Stimulated activated naive B cell treated with anti-CD40 and anti-IgM and Interleukin-4, amounts not matched to agents 10 μg/mL and 1 μg/mL and 100 μg/mL, for 72 hours (primary cell): ENCODE results near the gene SPECC1L.

Source experiments
- ATAC-seq, 2 donors: fragments of 150-1000 bp; cut with Tn5 transposase; replicated peaks; 2 replicates each; pipeline ENCODE4 v1.10.0; 2021; ENCODE audit warnings: moderate library complexity in 1 of 2
- DNase-seq: peaks from one replicate; pipeline ENCODE4 v3.0.0; 2021
- H3K27ac Mint-ChIP-seq: one replicate; pipeline ENCODE4 v1.8.0; 2022; ENCODE audit warnings: mild to moderate bottlenecking, mixed read lengths
- H3K27me3 Mint-ChIP-seq, 2 donors: one replicate each; pipeline ENCODE4 v1.8.0; 2022; ENCODE audit warnings: mixed read lengths in 2 of 2
- H3K36me3 Mint-ChIP-seq, 2 donors: one replicate each; pipeline ENCODE4 v1.8.0; 2022; ENCODE audit warnings: mixed read lengths in 2 of 2, mild to moderate bottlenecking in 1 of 2
- H3K4me1 Mint-ChIP-seq, 2 donors: one replicate each; pipeline ENCODE4 v1.8.0; 2022; ENCODE audit warnings: mixed read lengths in 2 of 2, mild to moderate bottlenecking in 1 of 2
- H3K4me3 Mint-ChIP-seq, 2 donors: one replicate each; pipeline ENCODE4 v1.8.0; 2022; ENCODE audit warnings: mild to moderate bottlenecking in 2 of 2, mixed read lengths in 2 of 2, moderate library complexity in 1 of 2
- H3K9me3 Mint-ChIP-seq, 2 donors: one replicate each; pipeline ENCODE4 v1.8.0; 2022; ENCODE audit warnings: mixed read lengths in 2 of 2, mild to moderate bottlenecking in 1 of 2

SPECC1L gene

GRCh38 chr22:24433001-24433827 is 162.6 kb downstream of the SPECC1L start:
- H3K27ac Mint-ChIP-seq = peak overlapping the region; percentile 94
- H3K4me1 Mint-ChIP-seq = peaks cover 79 to 100% of the 10 kb centered on the region in 2 donors
- no peaks in the 10 kb centered on the region for H3K9me3 Mint-ChIP-seq
- no peaks in the 10 kb centered on the region for H3K27me3 Mint-ChIP-seq
- peak overlapping the region; percentile 7 to 73 for H3K4me3 Mint-ChIP-seq
- peaks cover 20 to 33% of the 10 kb centered on the region in 2 donors for H3K36me3 Mint-ChIP-seq
- ATAC-seq = no peak
- no peak for DNase-seq

GRCh38 chr22:24433828-24434470 is 163.3 kb downstream of the SPECC1L start:
- Mint-ChIP-seq H3K36me3 (peaks cover 20 to 28% of the 10 kb centered on the region in 2 donors), H3K4me1 (peaks cover 76 to 100% of the 10 kb centered on the region in 2 donors)
- no peak for DNase-seq

GRCh38 chr22:24434471-24435322 is 164.1 kb downstream of the SPECC1L start:
- Mint-ChIP-seq H3K36me3 (peaks cover 23 to 32% of the 10 kb centered on the region in 2 donors), H3K4me3 (peak overlapping the region; percentile 64 to 67), H3K9me3 (no peaks in the 10 kb centered on the region), H3K27ac (peak overlapping the region; percentile 94), H3K27me3 (no peaks in the 10 kb centered on the region), H3K4me1 (peaks cover 77 to 100% of the 10 kb centered on the region in 2 donors)
- peak; percentile 91 for DNase-seq
- ATAC-seq = peak; percentile 83 to 84

More at GRCh38 chr22:24433828-24434470, 163.3 kb downstream of the SPECC1L start:
- Mint-ChIP-seq H3K27ac (peak overlapping the region; percentile 94), H3K9me3 (no peaks in the 10 kb centered on the region), H3K27me3 (no peaks in the 10 kb centered on the region), H3K4me3 (peak overlapping the region; percentile 64 to 73)
- peak; percentile 83 to 84 for ATAC-seq

DNA sequence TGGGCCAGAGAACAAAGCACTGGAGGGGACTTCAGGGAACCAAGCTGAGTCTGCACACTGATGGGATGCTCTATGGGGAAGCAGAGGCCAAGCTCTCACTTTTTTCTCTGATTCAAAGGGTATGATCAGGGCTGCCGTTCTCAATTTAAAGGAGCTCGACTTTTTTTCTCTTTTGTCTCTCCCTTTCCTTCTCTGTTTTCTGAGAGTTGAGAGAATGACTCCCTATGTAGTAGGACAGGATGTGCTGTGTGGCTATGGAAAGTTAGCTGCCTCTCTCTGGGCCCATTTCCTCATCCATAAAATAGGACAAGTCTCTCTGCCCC is 164.7 kb downstream of the SPECC1L start:
- ATAC-seq = no peak
- H3K4me3 Mint-ChIP-seq = peak overlapping the region; percentile 64 to 67
- H3K4me1 Mint-ChIP-seq = peaks cover 74 to 97% of the 10 kb centered on the region in 2 donors
- no peaks in the 10 kb centered on the region for H3K27me3 Mint-ChIP-seq
- H3K36me3 Mint-ChIP-seq = peaks cover 23 to 32% of the 10 kb centered on the region in 2 donors
- peak overlapping the region; percentile 94 for H3K27ac Mint-ChIP-seq
- H3K9me3 Mint-ChIP-seq = no peaks in the 10 kb centered on the region
- DNase-seq = no peak

DNA sequence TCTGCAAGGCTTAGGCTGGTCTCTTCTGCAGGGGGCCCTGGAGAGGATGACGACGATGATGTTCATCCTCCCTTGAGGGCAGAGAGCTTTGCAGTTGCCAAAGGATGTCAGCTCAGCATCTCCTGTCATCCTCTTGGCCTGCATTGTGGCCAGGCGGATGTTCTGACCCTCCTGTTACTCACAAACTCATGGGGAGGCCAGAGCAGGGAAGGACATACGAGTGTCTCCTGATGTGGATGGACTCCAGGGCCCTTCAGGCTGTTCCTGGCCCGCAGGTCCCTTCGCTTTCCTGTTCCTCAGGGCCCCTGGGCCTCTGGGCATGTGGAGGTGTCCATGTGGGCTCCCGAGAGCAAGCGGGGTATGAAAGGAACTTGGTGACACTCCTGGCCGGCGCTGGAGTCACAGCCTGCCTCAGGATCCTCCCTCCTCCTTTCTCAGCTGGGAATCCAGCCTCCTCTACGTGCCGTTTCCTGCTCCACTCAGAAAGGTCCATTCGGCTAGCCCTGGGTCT is 165.3 kb downstream of the SPECC1L start:
- H3K4me3 Mint-ChIP-seq = peak overlapping the region; percentile 37 to 51
- H3K27me3 Mint-ChIP-seq = no peaks in the 10 kb centered on the region
- H3K4me1 Mint-ChIP-seq = peaks cover 72 to 97% of the 10 kb centered on the region in 2 donors
- H3K9me3 Mint-ChIP-seq = no peaks in the 10 kb centered on the region
- DNase-seq = no peak
- ATAC-seq = no peak
- H3K27ac Mint-ChIP-seq = peak overlapping the region; percentile 94
- peaks cover 29 to 39% of the 10 kb centered on the region in 2 donors for H3K36me3 Mint-ChIP-seq

DNA sequence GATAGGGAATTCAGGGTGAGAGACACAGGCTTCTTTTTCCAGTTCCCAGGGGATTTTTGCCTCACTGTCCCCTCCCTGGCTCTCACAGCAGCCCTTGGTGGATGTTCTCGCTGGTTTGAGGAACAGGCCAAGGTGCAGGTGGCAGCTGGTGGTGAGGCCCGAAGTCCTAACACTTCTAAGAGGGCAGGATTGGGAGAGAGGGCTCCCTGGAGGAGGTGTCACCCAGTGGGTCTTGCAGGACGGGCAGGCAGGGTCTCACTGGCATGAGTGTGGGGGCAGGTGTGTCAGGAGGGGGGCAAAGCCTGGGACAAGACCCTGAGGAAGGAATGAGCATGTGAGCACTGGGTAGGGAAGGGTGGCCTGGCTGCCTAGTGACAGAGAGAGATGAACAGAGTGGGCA is 165.9 kb downstream of the SPECC1L start:
- ATAC-seq = no peak
- no peaks in the 10 kb centered on the region for H3K9me3 Mint-ChIP-seq
- H3K4me1 Mint-ChIP-seq = peaks cover 72 to 97% of the 10 kb centered on the region in 2 donors
- no peaks in the 10 kb centered on the region for H3K27me3 Mint-ChIP-seq
- no peak for DNase-seq
- H3K27ac Mint-ChIP-seq = peak overlapping the region; percentile 90
- peaks cover 30 to 39% of the 10 kb centered on the region in 2 donors for H3K36me3 Mint-ChIP-seq
- peak overlapping the region; percentile 33 for H3K4me3 Mint-ChIP-seq

- ATAC-seq (no peak), DNase-seq (no peak)
- H3K27ac Mint-ChIP-seq = peak overlapping the region; percentile 90
- peaks cover 26 to 34% of the 10 kb centered on the region in 2 donors for H3K36me3 Mint-ChIP-seq
- peak overlapping the region in 1 of 2 donors; percentile 49 for H3K4me3 Mint-ChIP-seq
- H3K4me1 Mint-ChIP-seq = peaks cover 66 to 97% of the 10 kb centered on the region in 2 donors
- H3K9me3 Mint-ChIP-seq = no peaks in the 10 kb centered on the region
- H3K27me3 Mint-ChIP-seq = no peaks in the 10 kb centered on the region
Observed at GRCh38 chr22:24437091-24437490, 166.5 kb downstream of the SPECC1L start.

DNA sequence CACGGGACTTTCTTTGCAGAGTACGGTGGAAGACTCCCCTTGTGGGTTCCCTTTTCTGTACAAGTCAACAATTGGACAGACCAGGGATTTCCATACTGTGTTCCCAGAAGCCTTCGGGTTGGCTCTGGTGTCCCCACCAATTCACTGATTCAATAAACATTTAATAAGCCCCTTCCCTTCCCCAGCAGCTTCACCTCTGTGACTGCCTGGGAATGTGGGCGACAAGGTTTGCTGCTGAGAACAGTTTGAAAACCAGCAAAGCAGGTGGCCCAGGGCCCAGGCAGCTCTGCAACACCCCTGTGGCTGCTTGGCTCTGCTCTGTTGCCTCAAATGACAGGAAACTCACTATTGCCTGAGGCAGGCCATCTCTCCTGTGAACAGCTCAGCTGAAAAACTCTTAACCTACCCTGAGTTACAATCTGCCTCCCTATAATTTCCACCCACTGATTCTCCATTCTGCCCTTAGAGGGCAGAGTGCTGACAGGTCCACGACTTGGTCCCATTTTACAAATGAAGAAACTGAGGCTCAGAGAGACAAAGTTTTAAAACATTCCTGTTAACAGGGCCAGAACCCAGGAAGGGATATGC is 167.2 kb downstream of the SPECC1L start:
- ATAC-seq (peak; percentile 45 to 59), DNase-seq (peak; percentile 57)
- Mint-ChIP-seq H3K27ac (peak overlapping the region; percentile 90), H3K27me3 (no peaks in the 10 kb centered on the region), H3K4me3 (peak overlapping the region; percentile 41 to 49), H3K9me3 (no peaks in the 10 kb centered on the region), H3K36me3 (peaks cover 27 to 33% of the 10 kb centered on the region in 2 donors), H3K4me1 (peaks cover 63 to 97% of the 10 kb centered on the region in 2 donors)

DNA sequence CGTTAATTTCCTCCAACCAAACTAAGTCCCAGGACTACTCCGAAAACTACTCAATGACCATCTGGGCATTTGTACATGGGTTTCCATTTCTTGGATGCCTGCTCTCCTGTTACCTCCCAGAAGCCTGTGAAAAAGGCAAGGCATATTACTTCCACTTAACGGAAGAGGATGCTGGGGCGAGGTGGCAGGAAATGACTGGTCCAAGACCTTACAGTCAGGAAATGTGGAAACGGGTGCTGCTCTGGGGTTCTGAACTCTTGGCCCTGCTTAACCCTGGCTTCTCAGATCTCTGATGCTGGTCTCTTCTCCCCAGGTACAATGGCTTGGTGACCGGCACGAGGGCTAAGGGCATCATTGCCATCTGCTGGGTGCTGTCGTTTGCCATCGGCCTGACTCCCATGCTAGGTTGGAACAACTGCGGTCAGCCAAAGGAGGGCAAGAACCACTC is 169.7 kb downstream of the SPECC1L start:
- ATAC-seq = no peak
- DNase-seq = no peak
- Mint-ChIP-seq H3K9me3 (no peaks in the 10 kb centered on the region), H3K27ac (peak overlapping the region; percentile 79), H3K4me1 (peaks cover 45 to 93% of the 10 kb centered on the region in 2 donors), H3K36me3 (peaks cover 33 to 42% of the 10 kb centered on the region in 2 donors), H3K4me3 (no peak overlapping the region), H3K27me3 (no peaks in the 10 kb centered on the region)

DNA sequence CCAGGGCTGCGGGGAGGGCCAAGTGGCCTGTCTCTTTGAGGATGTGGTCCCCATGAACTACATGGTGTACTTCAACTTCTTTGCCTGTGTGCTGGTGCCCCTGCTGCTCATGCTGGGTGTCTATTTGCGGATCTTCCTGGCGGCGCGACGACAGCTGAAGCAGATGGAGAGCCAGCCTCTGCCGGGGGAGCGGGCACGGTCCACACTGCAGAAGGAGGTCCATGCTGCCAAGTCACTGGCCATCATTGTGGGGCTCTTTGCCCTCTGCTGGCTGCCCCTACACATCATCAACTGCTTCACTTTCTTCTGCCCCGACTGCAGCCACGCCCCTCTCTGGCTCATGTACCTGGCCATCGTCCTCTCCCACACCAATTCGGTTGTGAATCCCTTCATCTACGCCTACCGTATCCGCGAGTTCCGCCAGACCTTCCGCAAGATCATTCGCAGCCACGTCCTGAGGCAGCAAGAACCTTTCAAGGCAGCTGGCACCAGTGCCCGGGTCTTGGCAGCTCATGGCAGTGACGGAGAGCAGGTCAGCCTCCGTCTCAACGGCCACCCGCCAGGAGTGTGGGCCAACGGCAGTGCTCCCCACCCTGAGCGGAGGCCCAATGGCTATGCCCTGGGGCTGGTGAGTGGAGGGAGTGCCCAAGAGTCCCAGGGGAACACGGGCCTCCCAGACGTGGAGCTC is 170.2 kb downstream of the SPECC1L start:
- no peaks in the 10 kb centered on the region for H3K27me3 Mint-ChIP-seq
- H3K27ac Mint-ChIP-seq = peak overlapping the region; percentile 79
- peaks cover 45 to 93% of the 10 kb centered on the region in 2 donors for H3K4me1 Mint-ChIP-seq
- no peaks in the 10 kb centered on the region for H3K9me3 Mint-ChIP-seq
- DNase-seq = no peak
- ATAC-seq = no peak
- H3K36me3 Mint-ChIP-seq = peaks cover 33 to 44% of the 10 kb centered on the region in 2 donors
- H3K4me3 Mint-ChIP-seq = no peak overlapping the region

GRCh38 chr22:24441406-24442351 is 171.0 kb downstream of the SPECC1L start:
- Mint-ChIP-seq H3K4me1 (peaks cover 41 to 91% of the 10 kb centered on the region in 2 donors), H3K27me3 (no peaks in the 10 kb centered on the region), H3K27ac (peak overlapping the region; percentile 79), H3K9me3 (no peaks in the 10 kb centered on the region), H3K4me3 (no peak overlapping the region), H3K36me3 (peaks cover 29 to 42% of the 10 kb centered on the region in 2 donors)
- ATAC-seq (no peak), DNase-seq (no peak)

- Mint-ChIP-seq H3K36me3 (peaks cover 30 to 47% of the 10 kb centered on the region in 2 donors), H3K4me3 (no peak overlapping the region), H3K9me3 (no peaks in the 10 kb centered on the region), H3K4me1 (peaks cover 40 to 84% of the 10 kb centered on the region in 2 donors), H3K27ac (no peak overlapping the region), H3K27me3 (no peaks in the 10 kb centered on the region)
- DNase-seq (no peak), ATAC-seq (no peak)
Observed at GRCh38 chr22:24442352-24442744, 171.7 kb downstream of the SPECC1L start.
